B cell (primary cell): ENCODE data around the gene ELK4. TPM values are rescaled to one million over a fixed set of nuclear protein-coding genes. Genes with fewer than 3 reads are reported as not detected.

Source experiments
- ATAC-seq: fragments of 200-7000 bp; cut with Tn5 transposase; one replicate; pipeline ENCODE4 v1.10.0; 2021; ENCODE audit warnings: low read depth, mild to moderate bottlenecking, moderate number of reproducible peaks, moderate library complexity
- CTCF ChIA-PET: fragments of 350-600 bp; sonication (Branson Sonifier 250); formaldehyde crosslinking; loops from one replicate; lab custom pipeline; 2021; ENCODE audit warnings: antibody characterized with exemption, inconsistent platforms; lab: Charles Lee
- POLR2A ChIA-PET: fragments of 350-600 bp; sonication (Branson Sonifier 250); formaldehyde crosslinking; loops from one replicate; lab custom pipeline; 2021; ENCODE audit warnings: antibody characterized with exemption; lab: Charles Lee
- DNase-seq: peaks from one replicate; pipeline ENCODE4 v3.0.0; 2013
- H2AFZ ChIP-seq: 2 replicates; pipeline ENCODE4 v1.6.1; 2012; ENCODE audit warnings: mild to moderate bottlenecking, low read depth, low read length; ENCODE audit not compliant: insufficient read depth, poor library complexity, severe bottlenecking
- H3K27ac ChIP-seq, 2 donors: 1 replicate in 1 of 2; 2 replicates in 1 of 2; pipeline ENCODE4 v1.5.1; 2012 to 2013; ENCODE audit warnings: low read length in 2 of 2, mild to moderate bottlenecking in 2 of 2, moderate library complexity in 1 of 2
- H3K27me3 ChIP-seq, 4 experiments: fragments of 200-600 bp in 1 of 4; sonication (generic) in 1 of 4; replicated peaks in 1 of 4; 1 replicate in 2 of 4; 2 replicates in 2 of 4; pipeline versions ENCODE4 v1.6.1 to v1.7.0; 2013 to 2016; ENCODE audit warnings: low read length in 3 of 4, mild to moderate bottlenecking in 2 of 4, mixed read lengths in 1 of 4, moderate library complexity in 1 of 4; ENCODE audit not compliant: insufficient read depth in 4 of 4, control insufficient read depth in 3 of 4; ENCODE audit errors: control extremely low read depth in 1 of 4
- H3K36me3 ChIP-seq, 2 experiments: replicated peaks in 1 of 2; 1 replicate in 1 of 2; 2 replicates in 1 of 2; pipeline versions ENCODE4 v1.6.1 to v1.7.1; 2013; ENCODE audit warnings: low read length in 1 of 2; ENCODE audit not compliant: insufficient read depth in 2 of 2, control insufficient read depth in 1 of 2; ENCODE audit errors: control extremely low read depth in 1 of 2, extremely low read depth in 1 of 2
- H3K4me1 ChIP-seq, 2 donors: fragments of 200-600 bp in 1 of 2; sonication (generic) in 1 of 2; 1 replicate in 1 of 2; 2 replicates in 1 of 2; pipeline versions ENCODE4 v1.5.1 to v1.6.1; 2013 to 2017; ENCODE audit warnings: low read length in 2 of 2; ENCODE audit not compliant: control insufficient read depth in 2 of 2, insufficient read depth in 2 of 2
- H3K4me2 ChIP-seq: replicated peaks from 2 replicates; pipeline ENCODE3; 2012; ENCODE audit warnings: mild to moderate bottlenecking, low read depth, low read length; ENCODE audit not compliant: poor library complexity, severe bottlenecking
- H3K4me3 ChIP-seq, 5 experiments: fragments of 200-600 bp in 1 of 5; sonication (generic) in 1 of 5; 1 replicate in 3 of 5; 2 replicates in 2 of 5; pipeline versions ENCODE4 v1.5.1 to v1.7.0; 2011 to 2016; ENCODE audit warnings: low read length in 4 of 5, mild to moderate bottlenecking in 4 of 5, low read depth in 2 of 5, control low read depth in 1 of 5, moderate library complexity in 1 of 5; ENCODE audit not compliant: insufficient read depth in 1 of 5; ENCODE audit errors: control extremely low read depth in 1 of 5, extremely low read depth in 1 of 5
- H3K79me2 ChIP-seq: fragments of 200-600 bp; sonication (generic); one replicate; pipeline ENCODE4 v1.6.0; 2016; ENCODE audit warnings: low read length; ENCODE audit not compliant: control insufficient read depth, insufficient read depth
- H3K9ac ChIP-seq: fragments of 200-600 bp; sonication (generic); 2 replicates; pipeline ENCODE4 v1.6.1; 2017; ENCODE audit warnings: mild to moderate bottlenecking, low read length, moderate library complexity
- H3K9me3 ChIP-seq, 3 donors: one replicate each; pipeline versions ENCODE4 v1.6.1 to v1.7.1; 2013; ENCODE audit warnings: low read length in 2 of 3; ENCODE audit not compliant: control insufficient read depth in 2 of 3, insufficient read depth in 1 of 3; ENCODE audit errors: control extremely low read depth in 1 of 3
- H4K20me1 ChIP-seq: 2 replicates; pipeline ENCODE4 v1.6.0; 2012; ENCODE audit warnings: mild to moderate bottlenecking, low read length; ENCODE audit not compliant: insufficient read depth, control insufficient read depth, poor library complexity, severe bottlenecking
- H3K27ac Mint-ChIP-seq: one replicate; pipeline ENCODE4 v1.8.0; 2021; ENCODE audit warnings: mixed read lengths
- H3K27me3 Mint-ChIP-seq: one replicate; pipeline ENCODE4 v1.8.0; 2021; ENCODE audit warnings: mixed read lengths
- H3K4me1 Mint-ChIP-seq: one replicate; pipeline ENCODE4 v1.8.0; 2021; ENCODE audit warnings: mixed read lengths
- H3K4me3 Mint-ChIP-seq: one replicate; pipeline ENCODE4 v1.8.0; 2021; ENCODE audit warnings: mixed read lengths
- H3K9me3 Mint-ChIP-seq: one replicate; pipeline ENCODE4 v1.8.0; 2022; ENCODE audit warnings: mixed read lengths; ENCODE audit not compliant: insufficient read depth
- CTCF ChIP-seq: fragments of 200-600 bp; IDR thresholded peaks from one replicate; pipeline ENCODE4 v1.8.0; 2022; ENCODE audit warnings: antibody characterized with exemption, mild to moderate bottlenecking
- EZH2 ChIP-seq: IDR thresholded peaks from 2 replicates; pipeline ENCODE4 v1.6.1; 2012; ENCODE audit warnings: borderline replicate concordance, low read depth, mild to moderate bottlenecking, moderate library complexity, low read length; ENCODE audit not compliant: insufficient read depth, poor library complexity, severe bottlenecking
- WGBS: methylation state at CpG from one replicate; pipeline ENCODE4 v1.1.5; 2013; ENCODE audit warnings: missing lambda C conversion rate; ENCODE audit not compliant: insufficient coverage; 5-methylcytosine and 5-hydroxymethylcytosine counted together
- intact Hi-C: fragments of 100-400 bp; cut with micrococcal nuclease; formaldehyde crosslinking; loops from one replicate; pipeline ENCODE4 v1.10.0; 2022
- polyA plus RNA-seq: library from polyadenylated mRNA; depleted of rRNA; stranded (reverse); fragments of >200 nt; gene quantifications from 2 replicates; pipeline ENCODE4 v1.2.3, GENCODE V29; 2012
- total RNA-seq, 2 donors: library from RNA; stranded (reverse); fragments of 120-200 nt in 1 of 2; gene quantifications; 1 replicate in 1 of 2; 2 replicates in 1 of 2; pipeline versions ENCODE4 v1.2.3 to v1.2.4, GENCODE V29; 2013 to 2022

ELK4 gene
- total and polyA plus RNA-seq, 2 donors (not counting 1 experiment from before 2014, with no cell fraction given) = 11.0 to 151 TPM

- Mint-ChIP-seq H3K27me3 (no peaks in the 10 kb centered on the region), H3K9me3 (no peaks in the 10 kb centered on the region), H3K4me1 (peaks cover 25% of the 10 kb centered on the region), H3K4me3 (no peak overlapping the region), H3K27ac (peak overlapping the region; percentile 21)
- H2AFZ ChIP-seq = no peak overlapping the region
- H3K9me3 ChIP-seq = no peaks in the 10 kb centered on the region
- H3K79me2 ChIP-seq = peaks cover 92% of the 10 kb centered on the region
- WGBS = 67% methylated on average over 1 of the region's 2 CpGs
- no peak for TF ChIP-seq EZH2
- no peak for TF ChIP-seq CTCF
- no peak overlapping the region for H3K4me3 ChIP-seq
- no peak overlapping the region for H3K4me2 ChIP-seq
- CTCF ChIA-PET = interaction anchor here (0.7 to 2.5 kb wide), 4 partner anchors 19 to 44 kb away, joined by 3 to 9 read pairs (median 7); no protein-coding TSS in a partner anchor
- H3K27me3 ChIP-seq = no peaks in the 10 kb centered on the region
- DNase-seq (no peak), ATAC-seq (no peak)
- H3K9ac ChIP-seq = no peak overlapping the region
- H3K36me3 ChIP-seq = peaks cover 1 to 90% of the 10 kb centered on the region in 2 experiments
- H3K27ac ChIP-seq = peak overlapping the region in 1 of 2 donors; percentile 50
- POLR2A ChIA-PET = no interaction called here
- intact Hi-C loops = no loop called here
- peaks cover 0 to 7% of the 10 kb centered on the region in 2 donors for H3K4me1 ChIP-seq
- H4K20me1 ChIP-seq = peaks cover 43% of the 10 kb centered on the region
These were observed 17.9 kb downstream of the ELK4 start for GRCh38 chr1:205613854-205614412.

- peaks cover 25% of the 10 kb centered on the region for H3K4me1 Mint-ChIP-seq
- Histone ChIP-seq H3K9ac (no peak overlapping the region), H3K9me3 (no peaks in the 10 kb centered on the region), H4K20me1 (peaks cover 54% of the 10 kb centered on the region), H3K4me3 (no peak overlapping the region), H2AFZ (no peak overlapping the region), H3K27me3 (no peaks in the 10 kb centered on the region), H3K4me1 (peaks cover 0 to 7% of the 10 kb centered on the region in 2 donors), H3K27ac (no peak overlapping the region), H3K4me2 (no peak overlapping the region), H3K79me2 (peaks cover 87% of the 10 kb centered on the region), H3K36me3 (peaks cover 1 to 83% of the 10 kb centered on the region in 2 experiments)
- no peaks in the 10 kb centered on the region for H3K27me3 Mint-ChIP-seq
- intact Hi-C loops = no loop called here
- H3K9me3 Mint-ChIP-seq = no peaks in the 10 kb centered on the region
- no peak for TF ChIP-seq CTCF
- no peak for TF ChIP-seq EZH2
- CTCF ChIA-PET = interaction anchor here (1.2 to 2.5 kb wide), 4 partner anchors 20 to 45 kb away, joined by 3 to 9 read pairs (median 7); no protein-coding TSS in a partner anchor
- H3K4me3 Mint-ChIP-seq = no peak overlapping the region
- no peak for ATAC-seq
- POLR2A ChIA-PET = interaction anchor here (0.7 kb wide), 1 partner anchor 25 kb away, joined by 3 read pairs; no protein-coding TSS in a partner anchor
- no CpG with 5 or more reads among the region's 1 CpG for WGBS
- DNase-seq = no peak
- no peak overlapping the region for H3K27ac Mint-ChIP-seq
These were observed 19.3 kb downstream of the ELK4 start for GRCh38 chr1:205612556-205612955.
